GM18951 (cell line): ENCODE results near the gene LASP1.
"Not testable (repeated sequence)": the region's sequence is repeated elsewhere in the genome, so short reads cannot be mapped to it uniquely, and the experiment has no call there.

Source experiments
- POLR2A ChIP-seq: IDR thresholded peaks from 4 replicates; pipeline ENCODE4 v1.6.1; 2011; ENCODE audit warnings: mild to moderate bottlenecking; ENCODE audit not compliant: insufficient read length, insufficient read depth; ENCODE audit errors: extremely low read depth
- in situ Hi-C: fragments of 300-500 bp; cut with MboI; formaldehyde crosslinking; loops from one replicate; pipeline ENCODE4 v1.12.0; 2022; ENCODE audit warnings: low sequenced_read_pairs, mixed read lengths, inconsistent platforms; ENCODE audit not compliant: unreplicated experiment

The LASP1 gene

GRCh38 chr17:38869526-38870258 is at the start of gene LASP1:
Gene LASP1 (plus strand): TSS chr17:38870058. CDS start chr17:38870190, 132 bp downstream.
- in situ Hi-C loops = no loop called here
- TF ChIP-seq POLR2A = peak; percentile 97

- TF ChIP-seq POLR2A = peak; percentile 93
- in situ Hi-C loops = no loop called here
These were observed 44.7 kb upstream of the LASP1 start, which contains the start of gene CWC25 for GRCh38 chr17:38824899-38825761. Gene CWC25 (minus strand): TSS chr17:38825321. CDS start chr17:38825183, 138 bp downstream.

GRCh38 chr17:38825762-38826247 is 44.1 kb upstream of the LASP1 start:
- no peak for TF ChIP-seq POLR2A
- in situ Hi-C loops = no loop called here

GRCh38 chr17:38844261-38844757 is 25.5 kb upstream of the LASP1 start:
- TF ChIP-seq POLR2A = no peak
- in situ Hi-C loops = no loop called here

GRCh38 chr17:38848557-38848891 is 21.3 kb upstream of the LASP1 start:
- in situ Hi-C loops = no loop called here

GRCh38 chr17:38848939-38849605 is 20.8 kb upstream of the LASP1 start:
- TF ChIP-seq POLR2A = peak; percentile 4
- in situ Hi-C loops = no loop called here

More at GRCh38 chr17:38848557-38848891, 21.3 kb upstream of the LASP1 start:
- TF ChIP-seq POLR2A = no peak

GRCh38 chr17:38850374-38850773 is 19.5 kb upstream of the LASP1 start:
- in situ Hi-C loops = no loop called here
- no peak for TF ChIP-seq POLR2A

- in situ Hi-C loops = no loop called here
These were observed 18.4 kb upstream of the LASP1 start for GRCh38 chr17:38851434-38851833.

GRCh38 chr17:38852771-38853291 is 17.0 kb upstream of the LASP1 start:
- TF ChIP-seq POLR2A = no peak
- in situ Hi-C loops = no loop called here

More at GRCh38 chr17:38851434-38851833, 18.4 kb upstream of the LASP1 start:
- TF ChIP-seq POLR2A = no peak

GRCh38 chr17:38853292-38854219 is 16.3 kb upstream of the LASP1 start, which contains the start of gene RPL23:
Gene RPL23 (minus strand): TSS chr17:38853721. CDS start chr17:38853710, 11 bp downstream.
- peak; percentile 96 for TF ChIP-seq POLR2A
- in situ Hi-C loops = no loop called here

GRCh38 chr17:38855101-38855714 is 14.7 kb upstream of the LASP1 start:
- in situ Hi-C loops = not testable (repeated sequence)
